Measurements from ENCODE around the gene OR2V1. TPM values are rescaled to one million over a fixed set of nuclear protein-coding genes. Genes with fewer than 3 reads are reported as not detected.
"Not testable (repeated sequence)": the region's sequence is repeated elsewhere in the genome, so short reads cannot be mapped to it uniquely, and the experiment has no call there.

OR2V1 gene
- total and polyA plus RNA-seq, 2 donors (not counting 1 experiment from before 2014, with no cell fraction given), result not detected

- no peak for TF ChIP-seq EZH2 (IDR thresholded peaks at IDR 0.05; ENCODE audit: borderline replicate concordance, insufficient read depth, low read depth, low read length, poor library complexity, severe bottlenecking)
- TF ChIP-seq, protein P1, sequence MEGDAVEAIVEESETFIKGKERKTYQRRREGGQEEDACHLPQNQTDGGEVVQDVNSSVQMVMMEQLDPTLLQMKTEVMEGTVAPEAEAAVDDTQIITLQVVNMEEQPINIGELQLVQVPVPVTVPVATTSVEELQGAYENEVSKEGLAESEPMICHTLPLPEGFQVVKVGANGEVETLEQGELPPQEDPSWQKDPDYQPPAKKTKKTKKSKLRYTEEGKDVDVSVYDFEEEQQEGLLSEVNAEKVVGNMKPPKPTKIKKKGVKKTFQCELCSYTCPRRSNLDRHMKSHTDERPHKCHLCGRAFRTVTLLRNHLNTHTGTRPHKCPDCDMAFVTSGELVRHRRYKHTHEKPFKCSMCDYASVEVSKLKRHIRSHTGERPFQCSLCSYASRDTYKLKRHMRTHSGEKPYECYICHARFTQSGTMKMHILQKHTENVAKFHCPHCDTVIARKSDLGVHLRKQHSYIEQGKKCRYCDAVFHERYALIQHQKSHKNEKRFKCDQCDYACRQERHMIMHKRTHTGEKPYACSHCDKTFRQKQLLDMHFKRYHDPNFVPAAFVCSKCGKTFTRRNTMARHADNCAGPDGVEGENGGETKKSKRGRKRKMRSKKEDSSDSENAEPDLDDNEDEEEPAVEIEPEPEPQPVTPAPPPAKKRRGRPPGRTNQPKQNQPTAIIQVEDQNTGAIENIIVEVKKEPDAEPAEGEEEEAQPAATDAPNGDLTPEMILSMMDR (IDR thresholded peaks at IDR 0.05), result no peak
- Histone ChIP-seq H3K36me3 (replicated peaks in 1 of 2; ENCODE audit: control extremely low read depth in 1 of 2, control insufficient read depth in 1 of 2, extremely low read depth in 1 of 2, insufficient read depth in 2 of 2, low read length in 1 of 2) (no peaks in the 10 kb centered on the region), H3K9ac (ENCODE audit: low read length) (no peak overlapping the region), H3K4me2 (replicated peaks; ENCODE audit: low read depth, low read length, poor library complexity, severe bottlenecking) (no peak overlapping the region), H3K79me2 (ENCODE audit: control insufficient read depth, insufficient read depth, low read length) (no peaks in the 10 kb centered on the region), H4K20me1 (ENCODE audit: control insufficient read depth, insufficient read depth, low read length, poor library complexity, severe bottlenecking) (no peaks in the 10 kb centered on the region), H3K27me3 (replicated peaks in 1 of 4; ENCODE audit: control extremely low read depth in 1 of 4, control insufficient read depth in 3 of 4, insufficient read depth in 4 of 4, low read length in 3 of 4) (peaks cover 0 to 51% (median 9%) of the 10 kb centered on the region in 4 experiments), H2AFZ (ENCODE audit: insufficient read depth, low read depth, low read length, poor library complexity, severe bottlenecking) (no peak overlapping the region), H3K27ac (ENCODE audit: low read length in 2 of 2) (no peak overlapping the region), H3K9me3 (ENCODE audit: control extremely low read depth in 1 of 3, control insufficient read depth in 2 of 3, insufficient read depth in 1 of 3, low read length in 2 of 3) (peaks cover 0 to 6% (median 0%) of the 10 kb centered on the region in 3 donors), H3K4me1 (ENCODE audit: control insufficient read depth in 2 of 2, insufficient read depth in 2 of 2, low read length in 2 of 2) (peaks cover 8 to 9% of the 10 kb centered on the region in 2 donors), H3K4me3 (ENCODE audit: control extremely low read depth in 1 of 5, extremely low read depth in 1 of 5, insufficient read depth in 1 of 5, low read depth in 2 of 5, low read length in 4 of 5) (no peak overlapping the region)
- Mint-ChIP-seq H3K4me3 (peak overlapping the region; percentile 4), H3K9me3 (ENCODE audit: insufficient read depth) (no peaks in the 10 kb centered on the region), H3K27ac (no peak overlapping the region), H3K27me3 (peaks cover 42% of the 10 kb centered on the region), H3K4me1 (peaks cover 13% of the 10 kb centered on the region)
- ChIA-PET POLR2A (no interaction called here), CTCF (no interaction called here)
- WGBS (ENCODE audit: insufficient coverage), result 65% methylated on average over 5 of the region's 7 CpGs
- DNase-seq (peak; percentile 17), ATAC-seq (ENCODE audit: low read depth) (no peak)
- intact Hi-C loops (cut with micrococcal nuclease), result loop anchor here (10.0 kb wide), 1 partner anchor 49 kb away; no protein-coding TSS in a partner anchor
Measured at GRCh38 chr5:181105391-181106025, 25.5 kb downstream of the OR2V1 start.

- H3K27me3 Mint-ChIP-seq, result peaks cover 41% of the 10 kb centered on the region
- WGBS (ENCODE audit: insufficient coverage), result 71% methylated on average over 7 of the region's 20 CpGs
Measured at GRCh38 chr5:181104606-181105390, 26.2 kb downstream of the OR2V1 start.

DNA sequence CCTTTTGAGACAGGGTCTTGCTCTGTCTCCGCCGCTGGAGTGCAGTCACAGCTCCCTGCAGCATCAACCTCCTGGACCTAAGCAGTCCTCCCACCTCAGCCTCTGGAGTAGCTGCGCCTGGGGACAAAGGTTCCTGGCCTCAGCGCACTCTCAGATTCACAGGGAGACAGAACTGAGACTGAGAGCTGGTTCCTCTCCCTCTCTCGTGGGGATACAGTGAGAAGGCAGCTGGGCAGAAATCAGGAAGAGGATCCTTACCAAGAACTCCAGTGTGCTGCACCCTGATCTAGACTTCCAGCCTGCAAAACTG, 26.8 kb downstream of the OR2V1 start:
- intact Hi-C loops (cut with micrococcal nuclease), result loop anchor here (10.0 kb wide), 1 partner anchor 51 kb away; no protein-coding TSS in a partner anchor
- ATAC-seq (ENCODE audit: low read depth); CTCF ChIA-PET; H3K9ac ChIP-seq (ENCODE audit: low read length); H3K27ac ChIP-seq (ENCODE audit: low read length in 2 of 2); H2AFZ ChIP-seq (ENCODE audit: insufficient read depth, low read depth, low read length, poor library complexity, severe bottlenecking); POLR2A ChIA-PET; H3K79me2 ChIP-seq (ENCODE audit: control insufficient read depth, insufficient read depth, low read length); H3K36me3 ChIP-seq (replicated peaks in 1 of 2; ENCODE audit: control extremely low read depth in 1 of 2, control insufficient read depth in 1 of 2, extremely low read depth in 1 of 2, insufficient read depth in 2 of 2, low read length in 1 of 2); H3K4me1 ChIP-seq (ENCODE audit: control insufficient read depth in 2 of 2, insufficient read depth in 2 of 2, low read length in 2 of 2); H3K9me3 Mint-ChIP-seq (ENCODE audit: insufficient read depth); H4K20me1 ChIP-seq (ENCODE audit: control insufficient read depth, insufficient read depth, low read length, poor library complexity, severe bottlenecking); H3K4me3 ChIP-seq (ENCODE audit: control extremely low read depth in 1 of 5, extremely low read depth in 1 of 5, insufficient read depth in 1 of 5, low read depth in 2 of 5, low read length in 4 of 5): not testable (repeated sequence)
- Histone ChIP-seq H3K9me3 (ENCODE audit: control extremely low read depth in 1 of 3, control insufficient read depth in 2 of 3, insufficient read depth in 1 of 3, low read length in 2 of 3) (peaks cover 0 to 16% (median 0%) of the 10 kb centered on the region in 3 donors), H3K4me2 (replicated peaks; ENCODE audit: low read depth, low read length, poor library complexity, severe bottlenecking) (peak overlapping the region; percentile 28), H3K27me3 (replicated peaks in 1 of 4; ENCODE audit: control extremely low read depth in 1 of 4, control insufficient read depth in 3 of 4, insufficient read depth in 4 of 4, low read length in 3 of 4) (peaks cover 0 to 52% (median 16%) of the 10 kb centered on the region in 4 experiments)
- H3K27ac Mint-ChIP-seq, result peak overlapping the region; percentile 80
- 0% methylated on average over 2 of the region's 5 CpGs for WGBS (ENCODE audit: insufficient coverage)
- peak overlapping the region; percentile 75 for H3K4me3 Mint-ChIP-seq
- H3K4me1 Mint-ChIP-seq, result peaks cover 24% of the 10 kb centered on the region
- DNase-seq, result peak; percentile 28
- peaks cover 42% of the 10 kb centered on the region for H3K27me3 Mint-ChIP-seq

More at GRCh38 chr5:181104606-181105390, 26.2 kb downstream of the OR2V1 start:
- H3K9ac ChIP-seq (ENCODE audit: low read length); H4K20me1 ChIP-seq (ENCODE audit: control insufficient read depth, insufficient read depth, low read length, poor library complexity, severe bottlenecking); H3K4me3 ChIP-seq (ENCODE audit: control extremely low read depth in 1 of 5, extremely low read depth in 1 of 5, insufficient read depth in 1 of 5, low read depth in 2 of 5, low read length in 4 of 5); H3K27ac ChIP-seq (ENCODE audit: low read length in 2 of 2); H3K27ac Mint-ChIP-seq; H3K79me2 ChIP-seq (ENCODE audit: control insufficient read depth, insufficient read depth, low read length); H3K9me3 Mint-ChIP-seq (ENCODE audit: insufficient read depth); POLR2A ChIA-PET; ATAC-seq (ENCODE audit: low read depth); H3K9me3 ChIP-seq (ENCODE audit: control extremely low read depth in 1 of 3, control insufficient read depth in 2 of 3, insufficient read depth in 1 of 3, low read length in 2 of 3); CTCF ChIA-PET; H3K4me1 ChIP-seq (ENCODE audit: control insufficient read depth in 2 of 2, insufficient read depth in 2 of 2, low read length in 2 of 2); H3K36me3 ChIP-seq (replicated peaks in 1 of 2; ENCODE audit: control extremely low read depth in 1 of 2, control insufficient read depth in 1 of 2, extremely low read depth in 1 of 2, insufficient read depth in 2 of 2, low read length in 1 of 2); H2AFZ ChIP-seq (ENCODE audit: insufficient read depth, low read depth, low read length, poor library complexity, severe bottlenecking); H3K4me3 Mint-ChIP-seq; H3K4me2 ChIP-seq (replicated peaks; ENCODE audit: low read depth, low read length, poor library complexity, severe bottlenecking): not testable (repeated sequence)
- peak; percentile 15 for DNase-seq
- intact Hi-C loops (cut with micrococcal nuclease), result loop anchor here (10.0 kb wide), 1 partner anchor 50 kb away; no protein-coding TSS in a partner anchor
- peaks cover 18% of the 10 kb centered on the region for H3K4me1 Mint-ChIP-seq
- peaks cover 0 to 52% (median 12%) of the 10 kb centered on the region in 4 experiments for H3K27me3 ChIP-seq (replicated peaks in 1 of 4; ENCODE audit: control extremely low read depth in 1 of 4, control insufficient read depth in 3 of 4, insufficient read depth in 4 of 4, low read length in 3 of 4)

Measured in B cell (primary cell).